Measurements from ENCODE around the gene PKP4.

DNA sequence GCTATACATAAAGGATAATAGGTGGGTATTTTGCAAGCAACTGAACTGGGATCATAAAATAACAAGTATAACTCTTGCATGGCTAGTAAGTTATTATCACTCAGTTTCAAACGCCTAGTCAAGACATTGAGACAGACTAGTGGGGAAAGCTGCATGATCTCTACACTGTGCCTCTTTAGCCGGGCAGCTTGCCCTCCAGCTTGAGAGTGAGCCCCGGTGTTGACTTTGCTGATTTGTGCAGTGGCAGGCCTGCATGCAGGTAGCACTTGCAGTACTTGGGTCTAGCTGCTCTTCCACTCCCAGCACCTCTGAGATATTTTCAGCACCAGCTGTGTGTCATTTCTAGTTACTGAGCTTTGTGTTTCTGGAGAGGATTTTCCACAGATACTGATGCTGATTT is 219.5 kb downstream of the PKP4 start:
- TF ChIP-seq SUZ12 (IDR thresholded peaks at IDR 0.05) (no peak), TARDBP (IDR thresholded peaks at IDR 0.05) (no peak), SP1 (IDR thresholded peaks at IDR 0.05) (no peak), FOXA1 (IDR thresholded peaks at IDR 0.05) (no peak)
